Measurements from ENCODE around the gene SLC12A8. TPM values are rescaled to one million over a fixed set of nuclear protein-coding genes. Genes with fewer than 3 reads are reported as not detected.
A peak's percentile ranks its signal among the peaks of the same experiment; 100 is the strongest.

SLC12A8 gene
- total RNA-seq, 1 donor from 2014 or later: 2.2 TPM

- Mint-ChIP-seq H3K27me3 (ENCODE audit: insufficient read depth, low read depth) (peaks cover 36% of the 10 kb centered on the region), H3K9me3 (no peaks in the 10 kb centered on the region), H3K4me1 (peaks cover 19% of the 10 kb centered on the region), H3K36me3 (no peaks in the 10 kb centered on the region), H3K27ac (peak overlapping the region; percentile 46), H3K4me3 (no peak overlapping the region)
- no peak for TF ChIP-seq CTCF (IDR thresholded peaks at IDR 0.05)
- no peak for TF ChIP-seq EZH2 (IDR thresholded peaks at IDR 0.05)
- TF ChIP-seq EZH2phosphoT487 (IDR thresholded peaks at IDR 0.05): no peak
- Histone ChIP-seq H3K36me3 (no peaks in the 10 kb centered on the region), H3F3A (ENCODE audit: low read depth) (peaks cover 5% of the 10 kb centered on the region), H2AFZ (replicated peaks) (no peak overlapping the region), H3K27ac (no peak overlapping the region), H3K79me2 (ENCODE audit: low read depth) (no peaks in the 10 kb centered on the region), H4K20me1 (ENCODE audit: low read depth) (no peaks in the 10 kb centered on the region), H3K4me2 (no peak overlapping the region), H3K9ac (no peak overlapping the region), H3K27me3 (peaks cover 12% of the 10 kb centered on the region), H3K9me3 (ENCODE audit: low read depth) (no peaks in the 10 kb centered on the region), H3K4me3 (no peak overlapping the region), H3K4me1 (peaks cover 12% of the 10 kb centered on the region)
- no peak for DNase-seq (ENCODE audit: low spot score)
Measured at GRCh38 chr3:125136515-125136914, 76.0 kb downstream of the SLC12A8 start.

- Histone ChIP-seq H3K4me3 (no peak overlapping the region), H3K27ac (no peak overlapping the region), H3K4me1 (peaks cover 18% of the 10 kb centered on the region), H3F3A (ENCODE audit: low read depth) (no peaks in the 10 kb centered on the region), H3K9ac (no peak overlapping the region), H3K79me2 (ENCODE audit: low read depth) (no peaks in the 10 kb centered on the region), H3K4me2 (no peak overlapping the region), H3K27me3 (no peaks in the 10 kb centered on the region), H3K36me3 (no peaks in the 10 kb centered on the region), H2AFZ (replicated peaks) (no peak overlapping the region), H4K20me1 (ENCODE audit: low read depth) (no peaks in the 10 kb centered on the region), H3K9me3 (ENCODE audit: low read depth) (no peaks in the 10 kb centered on the region)
- H3K4me1 Mint-ChIP-seq: peaks cover 24% of the 10 kb centered on the region
- TF ChIP-seq CTCF (IDR thresholded peaks at IDR 0.05) (no peak), EZH2 (IDR thresholded peaks at IDR 0.05) (no peak), EZH2phosphoT487 (IDR thresholded peaks at IDR 0.05) (no peak)
- no peaks in the 10 kb centered on the region for H3K9me3 Mint-ChIP-seq
- H3K27ac Mint-ChIP-seq: no peak overlapping the region
- H3K36me3 Mint-ChIP-seq: no peaks in the 10 kb centered on the region
- DNase-seq (ENCODE audit: low spot score): no peak
- peaks cover 29% of the 10 kb centered on the region for H3K27me3 Mint-ChIP-seq (ENCODE audit: insufficient read depth, low read depth)
- no peak overlapping the region for H3K4me3 Mint-ChIP-seq
Measured at GRCh38 chr3:125134952-125135351, 77.6 kb downstream of the SLC12A8 start.

GRCh38 chr3:125132815-125133214 is 79.7 kb downstream of the SLC12A8 start:
- Mint-ChIP-seq H3K4me3 (no peak overlapping the region), H3K27ac (no peak overlapping the region), H3K4me1 (peaks cover 38% of the 10 kb centered on the region), H3K9me3 (no peaks in the 10 kb centered on the region), H3K36me3 (no peaks in the 10 kb centered on the region), H3K27me3 (ENCODE audit: insufficient read depth, low read depth) (peaks cover 29% of the 10 kb centered on the region)
- Histone ChIP-seq H2AFZ (replicated peaks) (no peak overlapping the region), H3F3A (ENCODE audit: low read depth) (no peaks in the 10 kb centered on the region), H3K27ac (no peak overlapping the region), H3K4me1 (peaks cover 29% of the 10 kb centered on the region), H3K79me2 (ENCODE audit: low read depth) (no peaks in the 10 kb centered on the region), H3K4me2 (no peak overlapping the region), H3K9ac (no peak overlapping the region), H4K20me1 (ENCODE audit: low read depth) (no peaks in the 10 kb centered on the region), H3K27me3 (no peaks in the 10 kb centered on the region), H3K9me3 (ENCODE audit: low read depth) (no peaks in the 10 kb centered on the region), H3K36me3 (no peaks in the 10 kb centered on the region), H3K4me3 (no peak overlapping the region)
- DNase-seq (ENCODE audit: low spot score): no peak
- TF ChIP-seq EZH2 (IDR thresholded peaks at IDR 0.05) (no peak), CTCF (IDR thresholded peaks at IDR 0.05) (no peak), EZH2phosphoT487 (IDR thresholded peaks at IDR 0.05) (no peak)
